K562 (cell line): ENCODE results near the gene UNC5C. TPM values are rescaled to one million over a fixed set of nuclear protein-coding genes. Genes with fewer than 3 reads are reported as not detected.

ENCODE experiments used
- ATAC-seq: fragments of 200-7000 bp; cut with Tn5 transposase; 3 replicates; pipeline ENCODE4 v1.9.1; 2020; ENCODE audit warnings: moderate library complexity
- BruUV-seq: library from RNA; stranded (reverse); fragments of 400-500 nt; replicated peaks from 2 replicates; lab custom pipeline; 2021; lab: Mats Ljungman, UMichigan
- CTCF ChIA-PET: fragments of 300-600 bp; formaldehyde crosslinking; extraction: SDS; loops from one replicate; lab custom pipeline; 2021; ENCODE audit warnings: low intra/inter-chr PET ratio; lab: Yijun Ruan, JAX
- POLR2A ChIA-PET: fragments of 300-600, 350-650 bp; sonication (Branson Sonifier 250); formaldehyde crosslinking; extraction: SDS; loops from one replicate; lab custom pipeline; 2021; ENCODE audit warnings: antibody characterized with exemption, inconsistent platforms; lab: Yijun Ruan, JAX
- DNase-seq, 4 experiments: peaks; one replicate each; pipeline versions ENCODE4 v3.0.0 to v3.0.0-alpha.2; 2011 to 2018; ENCODE audit warnings: low spot score in 3 of 4, mixed read lengths in 3 of 4; ENCODE audit errors: extremely low read depth in 1 of 4
- FAIRE-seq: peaks from 2 replicates; lab custom pipeline; 2011; peaks lifted over from hg19 to GRCh38; lab: Jason Lieb, UNC
- H2AFZ ChIP-seq: 2 replicates; pipeline ENCODE4 v1.6.0; 2011; ENCODE audit warnings: low read depth, low read length, control low read depth, inconsistent platforms
- H3K27ac ChIP-seq: fragments of 200-600 bp; 3 replicates; pipeline ENCODE4 v1.8.0; 2011; ENCODE audit warnings: low read depth, mild to moderate bottlenecking, control low read depth, inconsistent platforms, low read length, moderate library complexity, mixed read lengths; ENCODE audit errors: extremely low read depth
- H3K27me3 ChIP-seq, 2 experiments: fragments of 300-600 bp in 1 of 2; 2 replicates in 1 of 2; 3 replicates in 1 of 2; pipeline versions ENCODE4 v1.6.0 to v1.8.0; 2011; ENCODE audit warnings: inconsistent platforms in 2 of 2, low read length in 2 of 2, mild to moderate bottlenecking in 1 of 2, mixed read lengths in 1 of 2, moderate library complexity in 1 of 2; ENCODE audit not compliant: control insufficient read depth in 2 of 2, insufficient read depth in 2 of 2
- H3K36me3 ChIP-seq: fragments of 300-600 bp; 3 replicates; pipeline ENCODE4 v1.8.0; 2011; ENCODE audit warnings: mild to moderate bottlenecking, low read length, inconsistent platforms; ENCODE audit not compliant: control insufficient read depth, insufficient read depth
- H3K4me1 ChIP-seq, 2 experiments: fragments of 200-600 bp in 1 of 2; replicated peaks in 1 of 2; 2 replicates in 1 of 2; 3 replicates in 1 of 2; pipeline versions ENCODE4 v1.5.1 to v1.8.0; 2011; ENCODE audit warnings: inconsistent platforms in 2 of 2, low read length in 2 of 2, mild to moderate bottlenecking in 1 of 2, mixed read lengths in 1 of 2, moderate library complexity in 1 of 2; ENCODE audit not compliant: control insufficient read depth in 2 of 2, insufficient read depth in 2 of 2
- H3K4me2 ChIP-seq: 2 replicates; pipeline ENCODE4 v1.6.1; 2011; ENCODE audit warnings: low read length, control low read depth, inconsistent platforms, mixed read lengths; ENCODE audit not compliant: insufficient read depth
- H3K4me3 ChIP-seq: fragments of 200-600 bp; sonication (generic), shearing (Covaris generic); 2 replicates; pipeline ENCODE4 v1.5.1; 2016; ENCODE audit warnings: control low read depth, inconsistent platforms
- H3K79me2 ChIP-seq: fragments of 200-600 bp; 3 replicates; pipeline ENCODE4 v1.8.0; 2011; ENCODE audit warnings: low read length, inconsistent platforms; ENCODE audit not compliant: control insufficient read depth, insufficient read depth
- H3K9ac ChIP-seq, 2 experiments: 2 replicates each; pipeline versions ENCODE4 v1.6.0 to v1.6.1; 2011; ENCODE audit warnings: low read depth in 2 of 2, low read length in 2 of 2, control low read depth in 1 of 2, inconsistent platforms in 1 of 2, mild to moderate bottlenecking in 1 of 2, mixed read lengths in 1 of 2; ENCODE audit not compliant: insufficient read depth in 1 of 2
- H3K9me1 ChIP-seq: one replicate; pipeline ENCODE4 v1.6.0; 2011; ENCODE audit warnings: inconsistent platforms, mild to moderate bottlenecking, low read length, moderate library complexity; ENCODE audit not compliant: control insufficient read depth, insufficient read depth
- H3K9me3 ChIP-seq: replicated peaks from 2 replicates; pipeline ENCODE4 v1.5.1; 2011; ENCODE audit warnings: low read depth, low read length, inconsistent platforms; ENCODE audit not compliant: control insufficient read depth, insufficient read depth
- H4K20me1 ChIP-seq: replicated peaks from 2 replicates; pipeline ENCODE4 v1.6.1; 2011; ENCODE audit warnings: low read length, inconsistent platforms, mixed read lengths; ENCODE audit not compliant: control insufficient read depth, insufficient read depth
- BRF2 ChIP-seq: IDR thresholded peaks from 3 replicates; pipeline ENCODE4 v1.6.1; 2011; ENCODE audit warnings: borderline replicate concordance, mild to moderate bottlenecking; ENCODE audit not compliant: insufficient read length, insufficient read depth
- EP300 ChIP-seq: IDR thresholded peaks from 2 replicates; pipeline ENCODE4 v1.6.1; 2012; ENCODE audit warnings: low read length, improper control_type of control experiment
- HDAC3 ChIP-seq: fragments of 450-650 bp; IDR thresholded peaks from 2 replicates; pipeline ENCODE4 v1.6.1; 2018; ENCODE audit warnings: borderline replicate concordance, mild to moderate bottlenecking, moderate library complexity; ENCODE audit not compliant: partially characterized antibody
- IFI16 ChIP-seq: fragments of 250-450 bp; sonication (Bioruptor Pico); IDR thresholded peaks from 2 replicates; pipeline ENCODE4 v2.1.2; 2022; ENCODE audit warnings: mild to moderate bottlenecking, inconsistent platforms
- RB1 ChIP-seq: fragments of 450-650 bp; IDR thresholded peaks from 2 replicates; pipeline ENCODE4 v1.6.1; 2017; ENCODE audit warnings: low read depth, mild to moderate bottlenecking
- SMARCA5 ChIP-seq: fragments of 450-650 bp; IDR thresholded peaks from 2 replicates; pipeline ENCODE4 v1.6.1; 2016
- TAF7 ChIP-seq: fragments of 450-650 bp; IDR thresholded peaks from 2 replicates; pipeline ENCODE4 v1.6.1; 2016; ENCODE audit warnings: missing genetic modification characterization, missing compliant biosample characterization
- ZFPM2 ChIP-seq: fragments of 250-450 bp; sonication (Bioruptor Pico); IDR thresholded peaks from 2 replicates; pipeline ENCODE4 v1.5.1; 2022; ENCODE audit warnings: mild to moderate bottlenecking
- ZNF699 ChIP-seq: fragments of 250-450 bp; sonication (Bioruptor Pico); IDR thresholded peaks from 2 replicates; pipeline ENCODE4 v1.8.0; 2021; ENCODE audit warnings: mild to moderate bottlenecking, moderate library complexity; ENCODE audit not compliant: insufficient replicate concordance
- WGBS: fragments of 100-300 bp; shearing (Covaris generic); methylation state at CpG from one replicate; pipeline ENCODE4 v1.1.6; 2016; ENCODE audit warnings: low coverage, mixed read lengths; ENCODE audit not compliant: insufficient coverage; ENCODE audit errors: missing lambda C conversion rate; 5-methylcytosine and 5-hydroxymethylcytosine counted together
- in situ Hi-C: fragments of 300-500 bp; cut with MboI; formaldehyde crosslinking; loops from 4 replicates; pipeline ENCODE4 v1.15.0; 2018; ENCODE audit warnings: inconsistent platforms, mixed read lengths
- intact Hi-C: fragments of 100-400 bp; cut with micrococcal nuclease; formaldehyde crosslinking; loops from 2 replicates; pipeline ENCODE4 v1.14.2; 2022
- polyA plus RNA-seq, 8 experiments: library from polyadenylated mRNA; depleted of rRNA in 4 of 8; stranded (reverse) in 5 of 8; unstranded in 3 of 8; fragments of >200 nt; fragmentation: Nextera tagmentation in 2 of 8; fragmentation: Illumina TruSeq in 1 of 8; extraction: Ambion mirVana in 2 of 8; extraction: Trizol in 1 of 8; gene quantifications; 2 replicates each; pipeline versions ENCODE4 v1.2.1 to v1.2.3, GENCODE V29; 2011 to 2014; ENCODE audit warnings: inconsistent platforms in 1 of 8, missing spikeins in 1 of 8
- total RNA-seq, 7 experiments: library from RNA; depleted of rRNA in 6 of 7; stranded (reverse); fragments of >200 nt in 6 of 7; fragmentation: Illumina TruSeq in 2 of 7; extraction: Trizol in 2 of 7; gene quantifications; 2 replicates each; pipeline versions ENCODE4 v1.2.1 to v1.2.3, GENCODE V29; 2011 to 2021; ENCODE audit warnings: low replicate concordance in 1 of 7
- TF ChIP-seq, protein P1 (sequence below), 2 experiments: fragments of 200-800 bp in 1 of 2; sonication (Bioruptor generic) in 1 of 2; sonication (generic) in 1 of 2; formaldehyde crosslinking in 1 of 2; IDR thresholded peaks in 1 of 2; conservative IDR thresholded peaks in 1 of 2; 2 replicates each; pipeline versions ENCODE4 v1.5.0 to v1.6.1; 2016 to 2020; ENCODE audit warnings: missing compliant biosample characterization in 1 of 2, missing genetic modification characterization in 1 of 2, missing genetic modification reagents in 1 of 2
- TF ChIP-seq, protein P2 (sequence below): fragments of 450-650 bp; formaldehyde crosslinking; IDR thresholded peaks from 2 replicates; pipeline ENCODE4 v1.4.0; 2020; ENCODE audit warnings: mild to moderate bottlenecking, mixed read lengths
- TF ChIP-seq, protein P3 (sequence below): fragments of 250-450 bp; sonication (Bioruptor Pico); IDR thresholded peaks from 2 replicates; pipeline ENCODE4 v1.5.1; 2021; ENCODE audit warnings: mild to moderate bottlenecking

UNC5C gene
- total and polyA plus RNA-seq, 9 of the 15 experiments (the other 6 are each of a cell fraction or from before 2014, with no cell fraction given): under 0.01 to 0.10 (median 0.03) TPM; not detected in 1

GRCh38 chr4:95198961-95199360 is 349.8 kb downstream of the UNC5C start:
- Histone ChIP-seq H4K20me1 (no peaks in the 10 kb centered on the region), H3K36me3 (no peaks in the 10 kb centered on the region), H3K79me2 (no peaks in the 10 kb centered on the region), H3K4me2 (no peak overlapping the region), H3K27me3 (peaks cover 2 to 9% of the 10 kb centered on the region in 2 experiments; a peak in 3 of 5 replicates), H3K4me1 (peaks cover 0 to under 1% of the 10 kb centered on the region in 2 experiments; a peak in 1 of 5 replicates), H2AFZ (no peak overlapping the region), H3K9me1 (no peaks in the 10 kb centered on the region), H3K4me3 (no peak overlapping the region), H3K27ac (no peak overlapping the region), H3K9me3 (no peaks in the 10 kb centered on the region), H3K9ac (no peak overlapping the region)
- ChIA-PET CTCF (no interaction called here), POLR2A (no interaction called here)
- no peak for FAIRE-seq
- TF ChIP-seq ZFPM2 (CRISPR knock-in tag) (no peak), ZNF699 (CRISPR knock-in tag) (no peak), RB1 (no peak), BRF2 (no peak), IFI16 (no peak), TAF7 (tag) (no peak), SMARCA5 (no peak), EP300 (no peak), HDAC3 (no peak)
- TF ChIP-seq, protein P1, sequence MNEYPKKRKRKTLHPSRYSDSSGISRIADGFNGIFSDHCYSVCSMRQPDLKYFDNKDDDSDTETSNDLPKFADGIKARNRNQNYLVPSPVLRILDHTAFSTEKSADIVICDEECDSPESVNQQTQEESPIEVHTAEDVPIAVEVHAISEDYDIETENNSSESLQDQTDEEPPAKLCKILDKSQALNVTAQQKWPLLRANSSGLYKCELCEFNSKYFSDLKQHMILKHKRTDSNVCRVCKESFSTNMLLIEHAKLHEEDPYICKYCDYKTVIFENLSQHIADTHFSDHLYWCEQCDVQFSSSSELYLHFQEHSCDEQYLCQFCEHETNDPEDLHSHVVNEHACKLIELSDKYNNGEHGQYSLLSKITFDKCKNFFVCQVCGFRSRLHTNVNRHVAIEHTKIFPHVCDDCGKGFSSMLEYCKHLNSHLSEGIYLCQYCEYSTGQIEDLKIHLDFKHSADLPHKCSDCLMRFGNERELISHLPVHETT (CRISPR knock-in tag; conservative IDR thresholded peaks at IDR 0.05 in 1 of 2, IDR thresholded peaks at IDR 0.05 in 1 of 2): no peak
- TF ChIP-seq, protein P2, sequence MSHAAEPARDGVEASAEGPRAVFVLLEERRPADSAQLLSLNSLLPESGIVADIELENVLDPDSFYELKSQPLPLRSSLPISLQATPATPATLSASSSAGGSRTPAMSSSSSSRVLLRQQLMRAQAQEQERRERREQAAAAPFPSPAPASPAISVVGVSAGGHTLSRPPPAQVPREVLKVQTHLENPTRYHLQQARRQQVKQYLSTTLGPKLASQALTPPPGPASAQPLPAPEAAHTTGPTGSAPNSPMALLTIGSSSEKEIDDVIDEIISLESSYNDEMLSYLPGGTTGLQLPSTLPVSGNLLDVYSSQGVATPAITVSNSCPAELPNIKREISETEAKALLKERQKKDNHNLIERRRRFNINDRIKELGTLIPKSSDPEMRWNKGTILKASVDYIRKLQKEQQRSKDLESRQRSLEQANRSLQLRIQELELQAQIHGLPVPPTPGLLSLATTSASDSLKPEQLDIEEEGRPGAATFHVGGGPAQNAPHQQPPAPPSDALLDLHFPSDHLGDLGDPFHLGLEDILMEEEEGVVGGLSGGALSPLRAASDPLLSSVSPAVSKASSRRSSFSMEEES: no peak
- TF ChIP-seq, protein P3, sequence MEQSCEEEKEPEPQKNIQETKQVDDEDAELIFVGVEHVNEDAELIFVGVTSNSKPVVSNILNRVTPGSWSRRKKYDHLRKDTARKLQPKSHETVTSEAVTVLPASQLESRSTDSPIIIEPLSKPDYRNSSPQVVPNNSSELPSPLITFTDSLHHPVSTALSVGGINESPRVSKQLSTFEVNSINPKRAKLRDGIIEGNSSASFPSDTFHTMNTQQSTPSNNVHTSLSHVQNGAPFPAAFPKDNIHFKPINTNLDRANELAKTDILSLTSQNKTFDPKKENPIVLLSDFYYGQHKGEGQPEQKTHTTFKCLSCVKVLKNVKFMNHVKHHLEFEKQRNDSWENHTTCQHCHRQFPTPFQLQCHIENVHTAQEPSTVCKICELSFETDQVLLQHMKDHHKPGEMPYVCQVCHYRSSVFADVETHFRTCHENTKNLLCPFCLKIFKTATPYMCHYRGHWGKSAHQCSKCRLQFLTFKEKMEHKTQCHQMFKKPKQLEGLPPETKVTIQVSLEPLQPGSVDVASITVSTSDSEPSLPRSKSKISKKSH (CRISPR knock-in tag): no peak
- DNase-seq: no peak
- in situ Hi-C loops: no loop called here
- no TSS peak for BruUV-seq
- intact Hi-C loops: no loop called here
- 20% methylated on average over 7 of the region's 7 CpGs for WGBS
- no peak for ATAC-seq
